ENCODE measurements around the gene ZHX3.
A peak's percentile ranks its signal among the peaks of the same experiment; 100 is the strongest.

Gene ZHX3, protein sequence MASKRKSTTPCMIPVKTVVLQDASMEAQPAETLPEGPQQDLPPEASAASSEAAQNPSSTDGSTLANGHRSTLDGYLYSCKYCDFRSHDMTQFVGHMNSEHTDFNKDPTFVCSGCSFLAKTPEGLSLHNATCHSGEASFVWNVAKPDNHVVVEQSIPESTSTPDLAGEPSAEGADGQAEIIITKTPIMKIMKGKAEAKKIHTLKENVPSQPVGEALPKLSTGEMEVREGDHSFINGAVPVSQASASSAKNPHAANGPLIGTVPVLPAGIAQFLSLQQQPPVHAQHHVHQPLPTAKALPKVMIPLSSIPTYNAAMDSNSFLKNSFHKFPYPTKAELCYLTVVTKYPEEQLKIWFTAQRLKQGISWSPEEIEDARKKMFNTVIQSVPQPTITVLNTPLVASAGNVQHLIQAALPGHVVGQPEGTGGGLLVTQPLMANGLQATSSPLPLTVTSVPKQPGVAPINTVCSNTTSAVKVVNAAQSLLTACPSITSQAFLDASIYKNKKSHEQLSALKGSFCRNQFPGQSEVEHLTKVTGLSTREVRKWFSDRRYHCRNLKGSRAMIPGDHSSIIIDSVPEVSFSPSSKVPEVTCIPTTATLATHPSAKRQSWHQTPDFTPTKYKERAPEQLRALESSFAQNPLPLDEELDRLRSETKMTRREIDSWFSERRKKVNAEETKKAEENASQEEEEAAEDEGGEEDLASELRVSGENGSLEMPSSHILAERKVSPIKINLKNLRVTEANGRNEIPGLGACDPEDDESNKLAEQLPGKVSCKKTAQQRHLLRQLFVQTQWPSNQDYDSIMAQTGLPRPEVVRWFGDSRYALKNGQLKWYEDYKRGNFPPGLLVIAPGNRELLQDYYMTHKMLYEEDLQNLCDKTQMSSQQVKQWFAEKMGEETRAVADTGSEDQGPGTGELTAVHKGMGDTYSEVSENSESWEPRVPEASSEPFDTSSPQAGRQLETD

DNA sequence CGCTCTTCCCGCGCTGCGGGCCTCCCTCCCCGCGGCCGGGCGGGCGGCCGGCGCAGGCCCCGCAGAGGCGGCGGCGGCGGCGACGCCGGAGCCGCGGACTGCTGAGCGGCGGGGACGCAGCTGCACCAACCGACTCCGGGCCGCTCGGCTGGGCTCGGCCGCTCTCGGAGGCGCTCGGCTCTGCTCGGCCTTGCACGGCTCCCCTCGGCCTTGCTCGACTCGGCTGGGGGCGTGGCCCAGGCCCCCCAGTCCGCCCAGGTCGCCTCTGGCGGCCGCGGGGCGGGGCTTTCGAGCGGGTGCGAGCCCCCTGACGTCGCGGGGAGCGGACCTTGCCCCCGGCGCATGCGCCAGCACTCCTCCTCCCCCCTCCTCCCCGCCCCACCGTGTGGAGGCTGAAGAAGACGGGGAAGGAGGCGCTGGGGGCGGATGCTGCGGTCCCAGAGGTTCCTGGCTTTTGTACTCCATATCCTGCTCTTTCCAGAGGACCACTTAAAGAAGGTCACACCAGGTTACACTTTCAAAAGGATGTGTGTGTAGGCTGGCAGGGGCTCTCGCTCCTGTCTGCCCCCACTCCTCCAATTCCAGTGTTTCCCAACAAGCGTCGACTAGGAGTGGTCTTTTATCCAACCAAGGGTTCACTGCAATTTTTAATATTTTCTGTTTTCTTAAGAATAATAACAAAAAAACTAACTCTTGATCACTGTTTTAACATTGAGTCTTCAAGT lies at the start of gene ZHX3:
TSS of gene ZHX3 (minus strand) at position 186 of the 725 bp plus-strand sequence. CDS start 112,815 bp downstream, outside the sequence.
- DNase-seq = peak; percentile 93

DNA sequence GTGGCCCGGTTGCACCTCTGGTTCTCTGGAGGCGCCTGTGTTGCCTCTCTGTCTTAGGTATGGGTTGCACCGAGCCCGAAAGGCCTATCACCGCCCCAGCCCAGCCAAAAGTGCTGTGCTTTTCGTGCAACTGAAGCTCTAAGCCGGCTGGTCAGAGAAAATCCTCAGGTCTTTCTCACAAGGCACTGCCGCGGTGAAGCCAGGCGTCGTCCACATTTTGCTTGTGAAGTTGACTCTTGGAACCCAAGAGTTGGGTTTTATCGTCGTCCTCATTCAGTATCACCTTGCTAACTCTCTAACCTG lies 49.8 kb upstream of the ZHX3 start:
- no peak for DNase-seq

DNA sequence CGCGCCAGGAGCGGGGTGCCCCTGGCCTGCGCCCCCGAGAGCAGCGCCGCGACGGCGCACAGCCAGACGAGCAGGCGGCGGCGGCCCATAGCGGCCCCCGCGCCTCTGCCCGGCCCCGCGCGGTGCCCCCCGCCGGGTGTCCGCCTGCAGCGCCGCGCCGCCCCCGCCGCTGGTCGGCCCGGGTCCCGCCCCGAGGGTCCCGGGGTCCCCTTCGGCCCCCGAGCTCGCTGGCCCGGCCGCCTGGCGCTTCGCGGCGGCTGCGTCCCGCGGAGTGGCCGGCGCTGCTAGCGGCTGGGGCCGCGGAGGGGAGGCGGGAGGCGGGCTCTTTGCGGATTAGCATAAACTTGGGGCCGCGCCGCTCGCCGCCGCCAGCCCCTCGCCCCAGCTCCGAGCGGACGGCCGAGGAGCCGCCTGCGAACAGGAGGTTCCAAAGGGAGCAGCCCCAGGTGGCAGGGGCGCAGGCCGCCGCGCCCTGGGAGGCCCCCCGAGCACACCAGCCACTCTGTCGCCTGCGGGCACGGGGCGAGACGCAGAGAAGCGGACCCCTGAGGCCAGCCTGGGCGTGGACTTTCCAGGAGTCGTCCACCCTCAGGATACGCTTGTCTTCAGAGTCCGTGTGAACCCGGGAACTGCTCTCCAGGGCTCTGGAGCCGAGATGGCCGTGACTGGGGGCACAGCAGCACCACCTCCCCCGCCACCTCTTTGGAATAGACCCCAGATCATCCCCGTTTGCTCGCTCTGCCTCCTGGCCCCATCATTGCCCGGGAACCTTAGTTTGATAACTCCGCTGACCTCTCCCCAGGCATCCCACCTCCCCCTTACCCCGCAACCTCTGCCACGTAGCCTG lies 49.2 kb upstream of the ZHX3 start, which contains the start of gene EMILIN3:
TSS of gene EMILIN3 (minus strand) at position 273 of the 847 bp plus-strand sequence. CDS start at position 89, 184 bp downstream.
- no peak for DNase-seq

DNA sequence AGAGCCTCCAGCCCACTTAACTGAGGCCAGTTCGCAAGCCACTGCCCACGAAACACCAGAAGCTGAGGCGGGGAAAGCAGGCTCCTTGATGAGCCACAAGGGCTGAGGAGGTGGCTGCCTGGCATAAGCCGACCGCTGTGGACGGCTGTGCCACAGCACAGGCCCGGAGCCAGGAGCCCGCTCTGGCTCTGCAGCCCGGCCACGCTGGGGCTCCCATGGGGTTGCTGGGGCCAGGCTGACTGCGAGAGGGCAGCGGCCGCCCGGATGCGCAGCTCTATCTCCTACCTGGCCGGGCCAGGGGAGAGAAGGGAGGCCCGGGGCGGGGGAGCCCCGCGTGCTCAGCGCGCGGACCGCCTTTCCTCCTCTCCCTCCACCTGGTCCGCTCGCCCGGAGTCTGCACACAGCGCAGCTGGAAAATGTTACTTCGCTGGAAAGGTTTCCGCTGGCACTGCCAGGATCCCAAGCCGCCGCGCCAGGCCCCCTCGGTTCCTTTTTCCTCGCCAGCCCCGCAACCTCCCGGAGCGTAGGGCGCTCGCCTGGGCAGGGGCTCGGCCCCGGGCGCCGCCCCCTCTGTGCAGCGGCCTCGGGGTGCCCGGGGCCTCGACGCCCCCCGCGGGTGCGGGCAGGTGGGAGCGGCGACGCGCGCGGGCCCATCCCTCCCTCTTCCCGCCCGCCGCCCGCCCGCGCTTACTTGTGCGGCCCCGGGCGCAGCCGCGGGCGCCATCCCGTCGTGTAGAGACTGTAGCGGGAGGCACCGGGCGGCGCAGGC lies 48.4 kb upstream of the ZHX3 start:
- no peak for DNase-seq

DNA sequence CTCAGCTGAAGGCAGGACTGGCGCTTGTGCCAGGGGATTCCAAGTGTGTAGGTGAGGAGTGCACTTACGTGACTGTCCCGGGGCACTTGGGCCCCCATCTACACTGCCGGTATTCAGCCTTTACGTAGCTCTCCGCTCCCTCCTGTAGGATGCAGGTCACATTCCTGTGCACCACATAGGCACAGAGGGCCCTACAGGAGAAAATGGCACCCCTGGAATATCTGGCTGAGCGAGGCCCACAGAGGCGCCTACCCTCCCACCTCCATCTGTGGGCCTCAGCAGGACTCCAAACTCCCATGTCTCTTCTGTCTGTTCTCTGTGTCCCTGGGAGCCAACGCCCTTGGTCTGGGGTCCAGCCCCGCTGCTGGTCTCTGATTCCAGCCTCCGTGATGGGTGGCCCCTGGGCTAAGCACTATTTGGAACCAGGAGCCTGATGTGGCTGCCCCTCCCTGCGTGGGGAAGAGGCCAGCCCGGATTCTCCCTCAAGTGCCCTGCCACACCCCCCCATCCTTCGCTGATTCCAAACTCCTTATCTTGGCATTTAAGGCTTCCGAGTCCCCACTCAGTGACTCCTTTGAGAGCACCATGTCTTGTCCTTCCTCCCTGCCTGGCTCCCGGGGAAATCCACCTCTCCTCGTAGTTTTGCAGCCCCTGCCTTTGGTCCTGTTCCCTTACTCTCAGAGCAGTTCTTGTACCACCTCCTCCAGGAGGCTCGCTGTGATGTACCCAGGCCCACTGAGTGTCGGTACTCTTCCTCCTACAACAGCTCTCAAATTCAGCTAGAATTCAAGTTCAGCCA lies 47.6 kb upstream of the ZHX3 start:
- no peak for DNase-seq

DNA sequence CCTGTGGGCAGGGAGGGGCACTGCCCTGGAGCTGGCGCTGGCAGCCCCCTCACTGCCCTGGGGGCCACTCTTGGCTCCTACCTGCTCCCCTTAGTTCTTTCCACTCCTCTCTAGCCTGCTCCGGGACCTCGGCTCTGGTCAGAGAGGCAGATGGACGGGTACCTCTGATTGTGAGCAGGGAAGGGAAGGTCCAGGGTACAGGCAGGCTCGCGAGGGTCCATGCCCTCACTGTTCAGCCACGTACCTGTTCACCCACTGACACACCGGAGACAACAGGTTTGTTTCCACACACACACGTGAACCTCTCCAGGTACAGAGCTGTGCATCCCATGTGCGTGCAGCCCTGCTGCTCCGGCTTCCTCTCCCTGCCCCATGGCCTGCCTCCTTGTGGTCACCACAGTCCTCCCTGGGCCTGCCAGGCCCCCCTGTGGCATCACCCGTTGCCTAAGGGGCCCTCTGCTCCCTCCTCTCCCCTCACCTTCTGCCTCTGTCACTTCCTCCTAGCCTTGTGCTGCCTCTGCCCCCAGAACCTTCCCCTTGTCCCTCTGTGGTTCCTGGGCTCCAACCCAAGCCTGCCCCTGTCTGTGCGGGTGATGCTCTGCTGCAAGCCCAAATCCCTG lies 46.8 kb upstream of the ZHX3 start:
- no peak for DNase-seq

DNA sequence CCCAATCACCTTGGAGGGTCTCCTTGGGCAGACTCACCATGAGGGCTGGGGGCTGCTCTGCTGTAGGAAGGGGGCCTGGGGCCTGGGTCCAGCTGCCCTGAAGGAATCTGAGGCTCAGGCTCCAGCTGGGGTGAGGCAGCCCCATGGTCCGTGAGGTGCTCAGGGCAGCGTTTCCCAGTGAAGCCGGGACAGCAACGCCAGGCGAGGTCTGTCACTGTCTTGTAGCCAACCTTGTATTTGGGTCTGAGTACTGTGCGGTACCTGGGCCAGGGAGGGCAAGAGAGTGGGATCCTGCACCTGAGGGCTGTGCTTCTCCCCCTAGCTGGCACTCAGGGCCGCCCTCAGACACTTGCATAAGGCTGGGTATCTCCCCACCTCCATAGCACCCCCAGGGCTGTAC lies 46.1 kb upstream of the ZHX3 start:
- no peak for DNase-seq

DNA sequence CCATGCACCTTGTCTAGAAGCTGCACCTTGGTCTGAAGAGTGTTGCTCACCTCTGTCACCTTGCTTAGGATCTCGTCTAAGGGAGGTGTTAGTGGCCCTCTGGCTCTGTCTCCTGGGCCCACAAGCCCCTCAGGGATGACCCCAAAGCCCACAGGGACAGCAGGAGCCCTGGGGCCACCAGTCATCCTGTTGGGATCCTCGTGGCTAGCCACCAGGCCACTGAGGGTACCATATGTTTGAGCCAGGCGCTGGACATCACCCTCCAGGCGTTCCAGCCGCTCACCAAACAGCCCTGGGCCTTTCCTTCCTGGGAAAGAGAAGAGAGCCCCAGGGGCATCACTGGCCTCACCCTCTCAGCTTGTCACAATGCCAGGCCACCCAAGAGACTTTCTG lies 45.2 kb upstream of the ZHX3 start:
- DNase-seq = no peak

DNA sequence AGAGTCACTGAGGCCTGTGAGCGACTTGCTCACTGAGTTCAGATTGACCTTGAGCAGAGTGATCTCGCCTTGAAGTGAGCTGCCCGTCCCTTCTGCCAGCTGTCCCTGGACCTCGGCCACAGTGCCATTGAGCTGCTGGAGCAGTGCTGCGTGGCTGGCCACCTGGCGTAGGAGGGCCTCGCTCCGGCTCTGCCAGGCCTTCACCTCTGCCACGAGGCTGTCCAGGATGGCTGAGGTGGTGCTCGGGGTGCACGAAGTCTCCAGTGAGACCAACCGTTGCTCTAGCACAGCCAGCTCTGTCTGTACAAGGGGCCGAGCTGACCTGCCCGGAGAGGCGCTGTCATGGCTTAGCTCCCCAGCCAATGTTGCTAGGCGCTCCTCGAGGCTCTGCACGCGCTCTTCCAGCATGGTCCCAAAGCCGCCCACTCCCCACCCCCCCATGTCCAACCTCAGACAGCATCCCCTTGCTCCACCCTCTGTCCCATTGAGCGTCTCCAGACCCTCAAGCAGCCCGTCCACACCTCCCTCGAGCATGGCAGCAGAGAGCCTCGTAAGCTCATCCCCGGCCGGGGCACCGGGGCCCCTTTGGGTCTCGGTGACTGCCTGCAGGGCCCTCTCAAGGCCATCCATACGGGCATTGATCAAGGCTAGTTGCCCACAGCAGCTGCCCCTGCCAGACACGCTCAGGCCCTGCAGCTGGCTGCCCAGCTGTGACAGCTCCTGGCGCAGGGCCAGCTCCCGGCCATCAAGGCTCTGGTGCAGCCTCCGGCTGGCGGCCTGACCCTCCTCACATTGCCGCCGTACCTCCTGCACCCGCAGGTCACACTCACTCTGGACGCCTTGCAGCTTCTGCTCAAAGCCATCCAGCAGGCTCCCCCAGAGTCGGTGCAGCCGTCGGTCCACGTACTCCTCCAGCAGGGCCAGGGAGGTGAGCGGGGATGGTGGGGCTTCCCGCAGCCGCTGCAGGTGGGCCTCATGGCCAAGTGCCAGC lies 44.5 kb upstream of the ZHX3 start:
- DNase-seq = no peak

DNA sequence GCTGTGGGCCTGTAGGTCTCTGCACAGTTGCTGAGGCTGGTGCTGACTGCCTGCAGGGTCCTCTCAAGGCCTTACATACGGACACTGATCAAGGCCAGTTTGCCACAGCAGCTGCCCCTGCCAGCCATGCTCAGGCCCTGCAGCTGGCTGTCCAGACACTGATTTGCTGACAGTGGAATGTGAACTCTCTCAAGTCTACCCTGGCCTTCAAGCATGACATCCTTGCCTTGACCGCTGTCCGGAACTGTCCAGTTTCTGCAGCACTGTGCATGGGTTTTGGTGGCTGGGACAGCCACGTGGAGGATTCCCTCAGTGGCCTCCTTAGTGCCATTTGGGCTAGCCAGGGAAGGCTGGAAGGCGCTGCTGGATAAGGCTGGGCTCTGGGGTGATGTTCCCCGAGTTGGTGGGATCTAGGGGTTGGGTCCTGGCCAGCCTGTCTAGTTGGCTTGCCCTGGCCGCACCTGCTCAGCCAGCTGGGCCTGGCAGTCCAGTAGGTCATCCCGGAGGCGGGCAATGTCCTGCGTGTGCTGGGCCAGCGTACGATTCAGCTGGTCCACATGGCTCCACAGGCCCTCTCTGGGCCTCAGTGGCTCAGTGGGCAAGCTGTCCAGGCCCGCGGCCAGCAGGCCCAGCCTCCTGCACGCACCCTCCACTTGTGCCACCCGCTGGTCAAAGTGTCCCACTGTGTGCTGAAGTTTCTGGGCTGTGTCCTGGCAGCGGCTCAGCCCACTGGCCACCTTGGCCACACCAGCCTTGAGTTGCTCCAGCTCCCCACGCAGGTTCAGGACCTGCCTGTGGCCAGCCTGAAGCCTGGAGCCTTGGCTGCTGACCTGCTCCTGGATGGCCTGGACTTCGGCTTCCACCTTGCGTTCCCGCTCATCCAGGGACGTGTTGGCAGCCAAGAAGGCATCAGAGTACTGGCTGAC lies 43.6 kb upstream of the ZHX3 start:
- DNase-seq = no peak

DNA sequence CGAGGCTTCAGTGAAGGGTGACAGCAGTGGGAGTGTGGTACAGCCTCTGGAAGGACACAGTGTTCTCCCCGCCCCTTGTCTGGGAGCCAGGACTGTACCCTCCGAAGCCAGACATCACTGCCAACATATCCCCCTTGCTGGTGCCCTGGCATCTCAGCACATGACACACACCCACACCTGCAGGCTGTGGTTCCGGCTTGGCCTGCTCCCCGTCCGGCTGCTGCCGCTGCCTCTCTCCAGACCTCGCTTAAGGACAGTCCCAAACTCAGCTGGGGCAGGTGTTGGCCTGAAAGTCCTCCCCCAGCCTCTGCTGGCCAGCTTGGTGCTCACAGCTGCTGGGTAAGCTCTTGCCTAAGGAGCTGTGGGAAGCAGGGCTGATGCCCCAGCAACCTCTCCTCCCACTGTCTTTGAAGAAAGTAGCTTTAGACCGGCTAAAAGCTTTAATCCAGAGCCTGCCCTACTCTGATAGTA lies 42.0 kb upstream of the ZHX3 start:
- DNase-seq = no peak

DNA sequence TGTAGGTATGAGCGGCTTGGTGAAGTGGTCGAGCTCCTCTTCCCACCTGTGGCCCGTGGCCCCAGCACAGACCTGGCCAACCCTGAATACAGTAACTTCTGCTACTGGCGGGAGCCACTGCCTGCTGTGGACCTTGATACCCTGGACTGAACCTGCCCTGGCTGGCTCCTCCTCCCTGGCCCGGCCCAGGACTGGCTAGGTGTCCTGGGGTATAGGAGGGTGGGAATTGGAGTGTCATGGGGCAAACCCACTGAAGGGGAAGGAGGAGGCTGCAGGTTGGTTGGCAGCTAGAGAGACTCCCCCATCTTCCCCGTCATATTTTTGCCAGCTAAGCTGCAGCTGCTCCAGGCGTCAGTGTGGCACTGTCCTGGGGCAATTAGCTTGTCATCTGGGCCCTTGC lies 41.2 kb upstream of the ZHX3 start:
- DNase-seq = no peak

DNA sequence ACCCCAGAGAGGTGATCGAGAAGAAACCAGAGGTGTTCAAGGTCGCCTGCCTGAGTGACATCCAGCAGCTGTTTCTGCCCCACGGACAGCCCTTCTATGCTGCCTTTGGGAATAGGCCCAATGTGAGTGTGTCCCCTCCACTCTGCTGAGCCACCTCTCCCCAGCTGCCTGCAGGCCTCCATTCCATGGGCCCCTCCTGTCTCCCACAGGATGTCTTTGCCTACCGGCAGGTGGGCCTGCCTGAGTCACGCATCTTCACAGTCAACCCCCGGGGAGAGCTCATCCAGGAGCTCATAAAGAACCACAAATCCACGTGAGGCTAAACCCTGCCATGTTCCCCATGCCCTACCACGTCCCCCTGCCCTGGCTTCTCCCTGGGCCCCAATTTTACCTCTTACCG lies 40.7 kb upstream of the ZHX3 start:
- no peak for DNase-seq

DNA sequence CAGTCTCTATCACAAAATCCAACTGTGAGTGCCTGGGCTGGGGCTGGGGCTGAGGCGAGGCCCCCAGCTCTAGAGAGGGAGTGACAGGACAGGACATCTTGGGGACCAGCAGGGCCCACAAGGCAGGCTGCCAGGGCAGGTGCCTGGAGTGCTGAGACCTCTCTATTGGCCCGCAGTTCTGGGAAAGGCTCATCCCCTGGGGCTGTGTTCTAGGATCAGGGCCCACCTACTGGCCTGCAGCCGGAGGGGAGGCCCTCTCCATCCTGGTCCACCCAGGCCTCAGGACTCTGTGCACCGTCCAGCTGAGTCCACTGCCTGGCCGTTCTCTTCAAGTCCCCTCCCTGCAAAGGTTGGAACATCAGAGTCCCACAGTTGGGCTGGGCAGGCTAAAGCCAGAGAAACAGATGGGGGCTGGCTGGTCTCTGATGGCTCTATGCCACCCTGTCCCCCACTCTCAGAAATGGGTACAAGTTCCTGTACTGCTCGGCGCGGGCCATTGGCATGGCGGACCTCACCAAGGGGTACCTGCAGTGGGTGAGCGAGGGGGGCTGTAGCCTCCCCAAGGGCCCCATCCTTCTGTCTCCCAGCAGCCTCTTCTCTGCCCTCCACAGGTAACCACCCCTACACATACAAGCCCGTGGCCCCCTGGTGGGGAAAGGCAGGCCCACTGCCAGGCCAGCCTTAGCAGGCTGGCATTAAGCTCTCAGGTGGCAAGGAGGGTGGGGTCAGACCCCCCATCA lies 40.1 kb upstream of the ZHX3 start:
- no peak for DNase-seq

DNA sequence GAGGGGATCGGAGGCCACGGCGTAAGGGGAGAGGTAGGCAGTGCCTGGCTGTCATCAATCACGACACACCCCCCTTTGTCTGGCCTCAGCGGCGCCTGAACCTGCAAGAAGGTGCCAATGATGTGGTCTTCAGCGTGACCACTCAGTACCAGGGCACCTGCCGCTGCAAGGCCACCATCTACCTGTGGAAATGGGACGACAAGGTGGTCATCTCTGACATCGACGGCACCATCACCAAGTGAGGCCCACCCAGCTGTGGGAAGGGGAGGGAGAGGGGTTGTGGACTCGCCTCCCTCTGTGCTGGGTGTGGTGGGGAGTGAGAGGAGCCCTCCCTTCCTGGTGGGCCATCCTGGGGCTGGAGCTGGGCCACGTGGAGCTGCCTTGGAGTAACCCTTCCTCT lies 39.4 kb upstream of the ZHX3 start:
- DNase-seq = no peak

DNA sequence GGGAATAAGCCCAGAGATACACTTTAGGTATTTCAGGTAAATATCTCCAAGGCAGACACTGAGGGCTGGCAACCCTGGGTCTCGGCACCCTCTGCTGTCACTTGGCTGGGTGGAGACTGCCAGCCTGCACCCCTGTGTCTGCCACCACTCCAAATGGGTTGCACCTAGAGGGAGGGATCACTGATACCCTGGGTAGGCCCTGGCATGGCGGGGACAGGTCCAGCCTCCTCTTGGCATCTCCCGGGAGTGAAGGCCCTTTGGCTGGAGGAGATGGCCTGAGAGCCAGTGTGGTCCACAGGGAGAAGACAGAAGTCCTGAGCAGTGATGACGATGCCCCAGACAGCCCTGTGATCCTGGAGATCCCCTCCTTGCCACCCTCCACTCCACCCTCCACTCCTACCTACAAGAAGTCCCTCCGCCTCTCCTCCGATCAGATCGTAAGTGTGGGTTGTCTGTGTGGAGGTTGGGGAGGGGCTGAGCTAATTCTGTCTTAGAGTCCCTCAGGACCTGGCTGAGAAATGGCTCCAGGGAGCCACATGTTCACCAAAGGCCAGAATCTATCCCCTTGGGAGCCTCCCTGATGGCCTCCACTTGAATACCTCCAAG lies 38.2 kb upstream of the ZHX3 start:
- no peak for DNase-seq

All from activated CD4-positive, alpha-beta T cell treated with anti-CD3 and anti-CD28 coated beads, Interleukin-2, amount 50 U/mL, for 1 hour (primary cell).